Activated T-cell treated with anti-CD3 and anti-CD28 coated beads, Interleukin-2, amount 50 U/mL, for 4 hours (primary cell): ENCODE measurements around the gene BPTF. TPM values are rescaled to one million over a fixed set of nuclear protein-coding genes. Genes with fewer than 3 reads are reported as not detected.
"Not testable (repeated sequence)": the region's sequence is repeated elsewhere in the genome, so short reads cannot be mapped to it uniquely, and the experiment has no call there.

Source experiments
- ATAC-seq, 2 donors: fragments of 200-7000 bp; cut with Tn5 transposase; one replicate each; pipeline ENCODE4 v1.10.0; 2021
- DNase-seq: peaks from one replicate; pipeline ENCODE4 v3.0.0-alpha.2; 2020
- H3K27me3 Mint-ChIP-seq: one replicate; pipeline ENCODE4 v1.8.0; 2021; ENCODE audit warnings: low read depth, mixed read lengths
- H3K36me3 Mint-ChIP-seq: one replicate; pipeline ENCODE4 v1.8.0; 2022; ENCODE audit warnings: mixed read lengths; ENCODE audit not compliant: insufficient read depth
- H3K4me1 Mint-ChIP-seq: one replicate; pipeline ENCODE4 v1.8.0; 2021; ENCODE audit warnings: low read depth, mixed read lengths
- H3K4me3 Mint-ChIP-seq: one replicate; pipeline ENCODE4 v1.8.0; 2021; ENCODE audit warnings: mild to moderate bottlenecking, moderate library complexity, mixed read lengths
- H3K9me3 Mint-ChIP-seq: one replicate; pipeline ENCODE4 v1.8.0; 2021; ENCODE audit warnings: mixed read lengths
- total RNA-seq, 3 donors: library from RNA; stranded (reverse); gene quantifications; one replicate each; pipeline ENCODE4 v1.2.1, GENCODE V29; 2021

The BPTF gene
- total RNA-seq, 3 donors from 2014 or later, result 62.1 to 67.7 (median 62.2) TPM

GRCh38 chr17:67947325-67947813 lies 122.1 kb downstream of the BPTF start:
- peaks cover 35% of the 10 kb centered on the region for H3K36me3 Mint-ChIP-seq

GRCh38 chr17:67950945-67951344 lies 125.6 kb downstream of the BPTF start:
- no peaks in the 10 kb centered on the region for H3K4me1 Mint-ChIP-seq
- no peak for DNase-seq
- H3K36me3 Mint-ChIP-seq, result peaks cover 21% of the 10 kb centered on the region
- H3K4me3 Mint-ChIP-seq, result no peak overlapping the region
- no peak for ATAC-seq
- no peaks in the 10 kb centered on the region for H3K9me3 Mint-ChIP-seq
- H3K27me3 Mint-ChIP-seq, result no peaks in the 10 kb centered on the region

More at GRCh38 chr17:67947325-67947813, 122.1 kb downstream of the BPTF start:
- H3K9me3 Mint-ChIP-seq, result no peaks in the 10 kb centered on the region
- no peak overlapping the region for H3K4me3 Mint-ChIP-seq
- ATAC-seq (no peak), DNase-seq (no peak)
- H3K4me1 Mint-ChIP-seq, result no peaks in the 10 kb centered on the region
- H3K27me3 Mint-ChIP-seq, result no peaks in the 10 kb centered on the region

GRCh38 chr17:67959510-67959909 lies 134.2 kb downstream of the BPTF start:
- Mint-ChIP-seq H3K4me1 (peaks cover 6% of the 10 kb centered on the region), H3K27me3 (no peaks in the 10 kb centered on the region), H3K36me3 (peaks cover 19% of the 10 kb centered on the region), H3K4me3 (no peak overlapping the region), H3K9me3 (no peaks in the 10 kb centered on the region)
- no peak for DNase-seq
- ATAC-seq, result no peak

GRCh38 chr17:67960276-67960675 lies 135.0 kb downstream of the BPTF start:
- ATAC-seq, H3K27me3 Mint-ChIP-seq, DNase-seq, H3K4me3 Mint-ChIP-seq, H3K9me3 Mint-ChIP-seq, H3K4me1 Mint-ChIP-seq: not testable (repeated sequence)
- peaks cover 20% of the 10 kb centered on the region for H3K36me3 Mint-ChIP-seq

GRCh38 chr17:67962156-67962555 lies 136.9 kb downstream of the BPTF start:
- not testable (repeated sequence) for H3K4me1 Mint-ChIP-seq, H3K9me3 Mint-ChIP-seq, H3K4me3 Mint-ChIP-seq, ATAC-seq, DNase-seq, H3K27me3 Mint-ChIP-seq
- peaks cover 20% of the 10 kb centered on the region for H3K36me3 Mint-ChIP-seq

- peak; percentile 91 to 93 for ATAC-seq
- peak overlapping the region; percentile 7 for H3K4me3 Mint-ChIP-seq
- H3K9me3 Mint-ChIP-seq, H3K4me1 Mint-ChIP-seq, H3K27me3 Mint-ChIP-seq: not testable (repeated sequence)
- peaks cover 18% of the 10 kb centered on the region for H3K36me3 Mint-ChIP-seq
- peak; percentile 68 for DNase-seq
Observed at GRCh38 chr17:67963145-67963572, 137.9 kb downstream of the BPTF start.

GRCh38 chr17:67970783-67971182 lies 145.5 kb downstream of the BPTF start:
- H3K4me3 Mint-ChIP-seq, result no peak overlapping the region
- DNase-seq (no peak), ATAC-seq (no peak)
- H3K9me3 Mint-ChIP-seq, result no peaks in the 10 kb centered on the region
- no peaks in the 10 kb centered on the region for H3K4me1 Mint-ChIP-seq
- H3K27me3 Mint-ChIP-seq, result no peaks in the 10 kb centered on the region
- H3K36me3 Mint-ChIP-seq, result peaks cover 10% of the 10 kb centered on the region

GRCh38 chr17:67974185-67974584 lies 148.9 kb downstream of the BPTF start:
- no peaks in the 10 kb centered on the region for H3K4me1 Mint-ChIP-seq
- no peak for DNase-seq
- no peak for ATAC-seq
- no peak overlapping the region for H3K4me3 Mint-ChIP-seq
- H3K36me3 Mint-ChIP-seq, result peaks cover 19% of the 10 kb centered on the region
- H3K9me3 Mint-ChIP-seq, result no peaks in the 10 kb centered on the region
- no peaks in the 10 kb centered on the region for H3K27me3 Mint-ChIP-seq

- H3K4me1 Mint-ChIP-seq, result no peaks in the 10 kb centered on the region
- DNase-seq (no peak), ATAC-seq (no peak)
- H3K4me3 Mint-ChIP-seq, result no peak overlapping the region
- H3K27me3 Mint-ChIP-seq, result no peaks in the 10 kb centered on the region
- H3K9me3 Mint-ChIP-seq, result no peaks in the 10 kb centered on the region
- peaks cover 19% of the 10 kb centered on the region for H3K36me3 Mint-ChIP-seq
Observed at GRCh38 chr17:67974598-67975066, 149.3 kb downstream of the BPTF start.

- peaks cover 19% of the 10 kb centered on the region for H3K36me3 Mint-ChIP-seq
- not testable (repeated sequence) for H3K4me3 Mint-ChIP-seq, H3K4me1 Mint-ChIP-seq, H3K27me3 Mint-ChIP-seq, ATAC-seq, H3K9me3 Mint-ChIP-seq, DNase-seq
Observed at GRCh38 chr17:67976306-67976705, 151.0 kb downstream of the BPTF start.

GRCh38 chr17:67980456-67980855 lies 155.2 kb downstream of the BPTF start:
- peaks cover 17% of the 10 kb centered on the region for H3K36me3 Mint-ChIP-seq
- no peaks in the 10 kb centered on the region for H3K4me1 Mint-ChIP-seq
- H3K9me3 Mint-ChIP-seq, result no peaks in the 10 kb centered on the region
- H3K4me3 Mint-ChIP-seq, result no peak overlapping the region
- ATAC-seq (no peak), DNase-seq (no peak)
- H3K27me3 Mint-ChIP-seq, result no peaks in the 10 kb centered on the region

- not testable (repeated sequence) for DNase-seq, H3K27me3 Mint-ChIP-seq, H3K4me1 Mint-ChIP-seq, ATAC-seq, H3K4me3 Mint-ChIP-seq, H3K9me3 Mint-ChIP-seq
- H3K36me3 Mint-ChIP-seq, result peaks cover 14% of the 10 kb centered on the region
Observed at GRCh38 chr17:67980883-67981282, 155.6 kb downstream of the BPTF start.

- no peak for ATAC-seq
- no peaks in the 10 kb centered on the region for H3K4me1 Mint-ChIP-seq
- H3K9me3 Mint-ChIP-seq, result no peaks in the 10 kb centered on the region
- no peak overlapping the region for H3K4me3 Mint-ChIP-seq
- no peak for DNase-seq
- no peaks in the 10 kb centered on the region for H3K27me3 Mint-ChIP-seq
- H3K36me3 Mint-ChIP-seq, result peaks cover 9% of the 10 kb centered on the region
Observed at GRCh38 chr17:67982034-67982640, 156.8 kb downstream of the BPTF start.

- no peaks in the 10 kb centered on the region for H3K27me3 Mint-ChIP-seq
- peaks cover 9% of the 10 kb centered on the region for H3K36me3 Mint-ChIP-seq
- H3K9me3 Mint-ChIP-seq, result no peaks in the 10 kb centered on the region
Observed at GRCh38 chr17:67982686-67983382, 157.5 kb downstream of the BPTF start.

GRCh38 chr17:67983383-67983688 lies 158.0 kb downstream of the BPTF start:
- DNase-seq (no peak), ATAC-seq (no peak)
- no peaks in the 10 kb centered on the region for H3K27me3 Mint-ChIP-seq
- H3K4me3 Mint-ChIP-seq, result no peak overlapping the region
- H3K4me1 Mint-ChIP-seq, result no peaks in the 10 kb centered on the region
- peaks cover 9% of the 10 kb centered on the region for H3K36me3 Mint-ChIP-seq
- no peaks in the 10 kb centered on the region for H3K9me3 Mint-ChIP-seq

More at GRCh38 chr17:67982686-67983382, 157.5 kb downstream of the BPTF start:
- no peaks in the 10 kb centered on the region for H3K4me1 Mint-ChIP-seq
- no peak overlapping the region for H3K4me3 Mint-ChIP-seq
- ATAC-seq (no peak), DNase-seq (no peak)
